HG02571 (cell line): ENCODE measurements around the gene SURF1.
"Not testable (repeated sequence)": the region's sequence is repeated elsewhere in the genome, so short reads cannot be mapped to it uniquely, and the experiment has no call there.

Experiments
- ATAC-seq: cut with Tn5 transposase; IDR thresholded peaks from one replicate; pipeline ENCODE4 v1.9.1; 2021; ENCODE audit warnings: mild to moderate bottlenecking, moderate library complexity; ENCODE audit not compliant: unreplicated experiment

The SURF1 gene

GRCh38 chr9:133346021-133346785 lies 10.1 kb downstream of the SURF1 start:
- ATAC-seq: no peak

- no peak for ATAC-seq
Measured at GRCh38 chr9:133345596-133345995, 10.7 kb downstream of the SURF1 start.

GRCh38 chr9:133344979-133345378 lies 11.3 kb downstream of the SURF1 start:
- ATAC-seq: no peak

- ATAC-seq: no peak
Measured at GRCh38 chr9:133344071-133344470, 12.2 kb downstream of the SURF1 start.

- ATAC-seq: no peak
Measured at GRCh38 chr9:133342570-133342969, 13.7 kb downstream of the SURF1 start.

GRCh38 chr9:133342069-133342406 lies 14.2 kb downstream of the SURF1 start:
- ATAC-seq: no peak

- ATAC-seq: no peak
Measured at GRCh38 chr9:133341369-133342068, 14.8 kb downstream of the SURF1 start.

- no peak for ATAC-seq
Measured at GRCh38 chr9:133340916-133341315, 15.4 kb downstream of the SURF1 start.

GRCh38 chr9:133340256-133340655 lies 16.0 kb downstream of the SURF1 start:
- ATAC-seq: no peak

GRCh38 chr9:133339641-133340040 lies 16.6 kb downstream of the SURF1 start:
- ATAC-seq: no peak

GRCh38 chr9:133335924-133336811 lies 20.1 kb downstream of the SURF1 start, which contains the start of gene SURF6:
TSS of gene SURF6 (minus strand) at chr9:133336188. CDS start at chr9:133336132, 56 bp downstream.
- ATAC-seq: peak; percentile 78

- ATAC-seq: not testable (repeated sequence)
Measured at GRCh38 chr9:133334888-133335287, 21.4 kb downstream of the SURF1 start.

GRCh38 chr9:133334161-133334560 lies 22.1 kb downstream of the SURF1 start:
- ATAC-seq: no peak

GRCh38 chr9:133333566-133333965 lies 22.7 kb downstream of the SURF1 start:
- ATAC-seq: no peak

GRCh38 chr9:133333011-133333410 lies 23.3 kb downstream of the SURF1 start:
- no peak for ATAC-seq

- ATAC-seq: no peak
Measured at GRCh38 chr9:133332381-133332730, 23.9 kb downstream of the SURF1 start.

- ATAC-seq: no peak
Measured at GRCh38 chr9:133331641-133332380, 24.5 kb downstream of the SURF1 start.

GRCh38 chr9:133331221-133331620 lies 25.1 kb downstream of the SURF1 start:
- ATAC-seq: no peak

GRCh38 chr9:133329306-133330156 lies 26.8 kb downstream of the SURF1 start:
- ATAC-seq: not testable (repeated sequence)
